WTC11 (cell line): ENCODE measurements around the gene FMNL1.
A peak's percentile ranks its signal among the peaks of the same experiment; 100 is the strongest.

ENCODE experiments used
- ATF2 ChIP-seq: sonication (generic); formaldehyde crosslinking; IDR thresholded peaks from 2 replicates; pipeline ENCODE4 v1.8.1; 2022; ENCODE audit warnings: low read depth, missing genetic modification reagents, borderline replicate concordance
- CTCF ChIP-seq: fragments of 200-600 bp; IDR thresholded peaks from 2 replicates; pipeline ENCODE4 v1.8.0; 2022; ENCODE audit warnings: antibody characterized with exemption
- FOXK1 ChIP-seq: sonication (generic); formaldehyde crosslinking; IDR thresholded peaks from 2 replicates; pipeline ENCODE4 v1.8.0; 2022; ENCODE audit warnings: mild to moderate bottlenecking, moderate library complexity, missing genetic modification reagents
- NR2C2 ChIP-seq: sonication (generic); formaldehyde crosslinking; IDR thresholded peaks from 2 replicates; pipeline ENCODE4 v1.8.0; 2022; ENCODE audit warnings: mild to moderate bottlenecking, missing genetic modification reagents
- TCF7 ChIP-seq: sonication (generic); formaldehyde crosslinking; IDR thresholded peaks from 2 replicates; pipeline ENCODE4 v1.8.0; 2022; ENCODE audit warnings: mild to moderate bottlenecking, low read depth, missing genetic modification reagents, moderate library complexity
- USF2 ChIP-seq: sonication (generic); formaldehyde crosslinking; IDR thresholded peaks from 2 replicates; pipeline ENCODE4 v1.8.1; 2023; ENCODE audit warnings: mild to moderate bottlenecking, missing genetic modification reagents, moderate library complexity

GRCh38 chr17:45197555-45198334 is 23.9 kb upstream of the FMNL1 start:
- TF ChIP-seq CTCF (peak; percentile 94), NR2C2 (CRISPR knock-in tag) (no peak), TCF7 (CRISPR knock-in tag) (no peak), ATF2 (no peak), FOXK1 (CRISPR knock-in tag) (0 out of 2 replicates have a peak, but pooled peaks have one; percentile 29), USF2 (CRISPR knock-in tag) (no peak)
